ENCODE results near the gene EXOSC1.
"Not testable (repeated sequence)": the region's sequence is repeated elsewhere in the genome, so short reads cannot be mapped to it uniquely, and the experiment has no call there.

The EXOSC1 gene

GRCh38 chr10:97456686-97457065 lies 10.9 kb upstream of the EXOSC1 start:
- no peak for DNase-seq

DNA sequence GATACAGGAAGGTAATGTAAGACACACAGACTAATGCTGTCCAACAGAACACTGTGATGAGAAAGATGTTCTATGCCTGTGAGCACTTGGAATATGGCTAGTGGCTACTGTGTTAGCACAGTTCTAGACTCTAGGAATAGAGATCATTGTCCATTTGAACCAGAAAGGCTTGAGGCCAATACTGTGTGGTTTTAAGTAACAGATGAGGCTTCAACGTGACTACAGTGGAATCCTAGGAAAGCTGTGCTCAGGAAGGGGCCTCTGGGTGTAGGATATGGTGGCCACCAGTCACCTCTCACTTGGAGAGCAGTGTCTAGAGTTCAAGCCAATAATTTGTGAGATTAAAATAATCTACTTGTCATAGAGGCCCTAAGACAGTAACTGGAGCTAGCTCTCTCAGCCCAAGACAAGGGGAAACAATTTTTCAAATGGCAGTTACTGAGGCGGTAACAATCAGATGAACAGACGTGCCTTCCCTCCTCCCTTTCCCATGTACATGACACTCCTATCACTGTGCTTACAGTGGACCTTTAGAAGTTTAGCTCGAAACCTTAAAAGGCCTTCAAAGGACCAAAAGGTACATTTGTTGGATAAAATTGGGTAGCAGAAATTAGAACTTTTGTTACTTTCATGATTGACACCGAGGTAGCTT lies 10.4 kb upstream of the EXOSC1 start:
- no peak for DNase-seq

GRCh38 chr10:97454330-97455036 lies 8.7 kb upstream of the EXOSC1 start:
- DNase-seq: no peak

DNA sequence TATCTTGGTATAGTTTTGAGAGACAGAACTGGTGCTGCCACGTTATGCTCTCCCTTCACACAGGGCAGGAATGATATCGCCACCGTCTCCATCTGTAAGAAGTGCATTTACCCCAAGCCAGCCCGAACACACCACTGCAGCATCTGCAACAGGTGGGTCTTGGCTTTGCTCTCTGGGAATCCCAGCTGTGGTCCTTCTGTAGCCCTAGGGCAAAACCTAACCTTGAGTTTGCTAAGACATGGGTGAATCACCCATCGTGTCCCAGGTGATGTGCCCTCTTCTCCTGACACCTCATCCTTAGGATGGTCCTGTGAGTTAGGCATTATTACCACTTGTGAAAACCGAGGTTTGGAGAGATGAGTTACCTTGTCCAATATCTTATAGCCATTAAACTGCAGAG lies 6.5 kb upstream of the EXOSC1 start:
- no peak for DNase-seq

- DNase-seq: no peak
Observed at GRCh38 chr10:97451605-97452004, 5.8 kb upstream of the EXOSC1 start.

DNA sequence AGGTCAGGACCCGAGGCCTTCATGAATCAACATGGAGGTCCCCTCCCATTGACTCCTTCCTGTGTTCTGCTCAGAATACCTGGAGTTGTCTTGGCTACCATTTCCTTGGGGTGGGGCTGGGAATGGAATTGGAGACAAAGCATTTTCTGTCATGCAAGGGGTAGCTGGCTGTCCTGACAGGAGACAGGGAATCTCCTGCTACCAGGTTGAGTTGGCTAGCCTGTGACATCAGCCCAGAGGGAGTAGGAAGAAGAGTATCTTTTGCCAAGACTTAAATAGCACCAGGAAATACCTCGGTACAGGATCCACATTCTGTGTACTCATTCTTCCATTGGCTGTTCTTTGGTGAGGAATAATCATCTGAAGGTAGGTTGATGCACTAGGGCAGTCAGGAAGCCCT lies 5.0 kb upstream of the EXOSC1 start:
- no peak for DNase-seq

DNA sequence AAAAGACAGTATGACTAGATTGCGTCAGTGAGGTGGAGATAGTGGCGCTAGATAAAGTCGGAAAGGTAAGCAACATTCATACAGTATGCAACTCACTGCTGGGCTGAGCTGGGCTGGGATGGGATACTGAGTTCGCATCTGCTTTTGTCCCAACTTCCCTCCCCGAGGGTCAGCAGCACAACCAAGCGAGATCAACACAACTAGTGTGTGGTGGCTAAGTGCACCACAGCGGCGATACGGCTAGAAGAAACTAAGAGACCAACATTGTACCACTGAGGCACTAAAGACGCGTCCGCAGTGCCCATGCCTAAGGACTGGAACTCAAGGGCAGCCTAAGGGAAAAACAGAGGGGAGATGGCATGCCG lies 467 bp downstream of the EXOSC1 start:
- DNase-seq: no peak

DNA sequence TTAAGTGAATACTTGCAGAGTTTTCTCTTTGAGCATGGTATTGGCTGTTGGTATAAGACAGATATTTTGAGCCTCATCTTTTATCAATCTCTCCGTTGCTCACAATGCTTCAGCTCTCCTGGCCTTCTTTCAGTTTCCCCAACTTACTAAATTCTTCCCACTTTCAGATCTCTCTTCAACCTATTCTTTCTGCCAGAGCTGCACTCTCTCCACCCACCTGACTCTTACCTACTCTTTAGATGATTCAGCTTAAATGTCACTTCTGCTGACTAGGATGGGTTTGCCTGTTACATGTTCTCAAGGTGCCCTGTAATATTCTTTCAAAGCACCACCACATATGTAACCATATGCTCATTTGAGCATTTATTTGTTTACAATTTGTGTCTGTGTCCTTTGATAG lies 1.6 kb downstream of the EXOSC1 start:
- DNase-seq: no peak

GRCh38 chr10:97442277-97442676 lies 3.5 kb downstream of the EXOSC1 start:
- DNase-seq: no peak

GRCh38 chr10:97435211-97435610 lies 10.6 kb downstream of the EXOSC1 start:
- no peak for DNase-seq

GRCh38 chr10:97434557-97434956 lies 11.2 kb downstream of the EXOSC1 start:
- no peak for DNase-seq

GRCh38 chr10:97434055-97434454 lies 11.8 kb downstream of the EXOSC1 start:
- no peak for DNase-seq

- no peak for DNase-seq
Observed at GRCh38 chr10:97428572-97428981, 17.2 kb downstream of the EXOSC1 start.

- peak; percentile 69 for DNase-seq
Observed at GRCh38 chr10:97427571-97428179, 18.1 kb downstream of the EXOSC1 start.

DNA sequence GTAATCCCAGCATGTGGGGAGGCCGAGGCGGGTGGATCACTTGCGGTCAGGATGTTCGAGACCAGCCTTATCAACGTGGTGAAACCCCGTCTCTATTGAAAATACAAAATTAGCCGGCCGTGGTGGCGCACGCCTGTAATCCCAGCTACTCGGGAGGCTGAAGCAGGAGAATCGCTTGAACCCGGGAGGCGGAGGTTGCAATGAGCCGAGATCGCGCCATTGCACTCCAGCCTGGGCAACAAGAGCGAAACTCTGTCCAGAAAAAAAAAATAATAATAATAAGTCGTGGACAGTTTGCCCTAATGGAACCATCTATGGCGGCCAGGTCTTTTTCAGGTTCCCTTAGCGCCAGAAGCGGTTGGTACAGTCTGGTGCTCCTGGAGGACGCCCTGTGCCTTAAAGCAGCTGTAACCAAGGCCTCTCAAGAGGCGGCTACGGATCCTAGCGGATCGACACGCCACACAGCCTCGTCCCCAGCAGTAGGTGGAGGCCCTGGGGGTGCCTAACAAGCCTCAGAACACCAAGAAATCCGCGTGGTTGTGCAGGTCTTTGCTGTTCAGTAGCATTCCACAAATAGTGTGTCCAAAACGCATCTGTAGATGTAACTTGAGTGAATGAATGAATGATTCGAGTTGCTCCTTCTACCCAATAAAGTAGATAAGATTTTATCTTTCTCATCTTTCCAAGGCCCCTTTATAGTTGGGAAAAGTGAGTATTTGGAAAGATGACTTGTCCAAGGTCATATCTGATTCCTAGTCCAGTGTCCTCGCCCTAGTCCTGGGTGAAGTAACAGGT lies 18.8 kb downstream of the EXOSC1 start:
- no peak for DNase-seq

GRCh38 chr10:97425964-97426775 lies 19.6 kb downstream of the EXOSC1 start, which contains the start of gene PGAM1:
Gene PGAM1, plus strand, starts transcription at chr10:97426191. Its CDS starts 117 bp downstream, at chr10:97426308.
- DNase-seq: peak; percentile 97

GRCh38 chr10:97423757-97424098 lies 22.1 kb downstream of the EXOSC1 start:
- DNase-seq: not testable (repeated sequence)

DNA sequence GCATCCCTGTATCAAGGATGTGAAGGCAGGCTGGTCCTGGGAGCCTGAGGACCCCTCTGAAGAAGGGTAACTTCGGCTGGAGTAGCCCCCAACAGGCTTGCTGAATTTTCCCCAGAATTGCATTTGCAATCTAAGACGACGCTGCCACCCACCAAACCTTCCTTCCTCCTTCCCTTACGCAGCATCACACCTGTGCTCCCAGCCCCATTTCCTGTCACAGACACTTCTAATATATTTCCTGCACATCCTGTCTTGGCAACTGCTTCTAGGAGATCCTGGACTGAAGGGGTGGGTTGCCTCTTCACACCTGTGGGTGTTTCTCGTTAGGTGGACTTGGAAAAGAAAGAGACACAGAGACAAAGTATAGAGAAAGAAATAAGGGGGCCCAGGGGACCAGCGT lies 29.2 kb downstream of the EXOSC1 start:
- no peak for DNase-seq

DNA sequence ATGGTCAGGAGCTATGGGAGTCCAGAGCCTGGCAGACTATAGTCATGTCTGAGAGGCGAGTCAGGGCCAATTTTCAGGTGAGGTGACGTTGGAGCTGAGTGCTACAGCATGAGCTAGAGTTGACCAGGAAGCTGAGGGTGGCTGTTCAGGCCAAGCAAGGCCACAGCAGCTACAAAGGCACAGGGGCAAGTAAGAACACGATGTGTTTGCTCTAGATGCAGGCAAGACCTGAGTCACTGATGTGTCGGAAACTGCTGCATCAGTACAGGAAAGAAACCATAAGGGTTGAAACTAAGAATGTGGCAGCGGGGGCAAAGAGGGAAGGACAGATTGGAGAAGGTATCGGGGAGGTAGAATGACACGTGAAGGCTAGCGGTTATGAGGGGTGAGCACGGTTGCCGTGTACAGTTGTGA lies 32.9 kb downstream of the EXOSC1 start:
- DNase-seq: peak; percentile 52

- DNase-seq: peak; percentile 86
Observed at GRCh38 chr10:97411406-97411805, 34.4 kb downstream of the EXOSC1 start.

DNA sequence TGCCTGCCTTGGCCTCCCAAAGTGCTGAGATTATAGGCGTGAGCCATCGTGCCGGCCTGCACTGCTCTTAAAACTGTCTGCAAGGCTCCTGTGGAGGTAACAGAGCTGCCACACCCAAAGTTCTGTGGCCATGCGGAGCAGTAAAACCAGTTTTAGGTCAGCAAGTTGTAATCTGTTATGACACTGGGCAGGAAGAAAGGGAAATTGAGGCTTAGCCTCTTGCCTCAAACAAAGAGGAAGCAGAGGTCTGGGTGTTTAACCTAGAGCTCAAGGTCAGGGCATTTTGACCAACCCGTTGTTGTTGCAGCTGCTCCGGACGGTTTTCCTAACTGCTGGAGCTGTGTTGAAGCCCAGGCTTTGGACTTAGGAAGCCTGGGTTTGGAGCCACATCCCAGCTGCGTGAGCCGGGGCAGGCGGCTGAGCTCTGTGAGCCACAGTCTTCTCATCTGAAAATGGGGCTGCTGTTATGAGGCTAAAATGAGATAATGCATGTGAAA lies 37.3 kb downstream of the EXOSC1 start:
- no peak for DNase-seq

DNA sequence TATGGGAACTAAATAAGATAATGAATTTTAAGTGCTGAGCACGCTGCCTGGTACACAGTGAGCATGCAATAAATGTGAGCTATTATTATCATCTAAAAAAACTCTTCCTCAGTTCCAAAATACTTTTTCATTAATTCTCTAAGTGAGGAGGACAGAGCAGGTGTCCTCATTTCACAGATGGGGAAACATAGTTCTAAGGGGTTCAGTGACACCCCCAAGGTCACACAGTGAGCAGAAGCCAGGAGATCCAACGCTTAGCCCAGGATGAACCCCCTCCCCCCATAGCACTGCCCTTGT lies 37.9 kb downstream of the EXOSC1 start:
- no peak for DNase-seq

Measured in kidney glomerular epithelial cell (primary cell).